A549 (cell line): ENCODE results near the gene CCDC187. TPM values are rescaled to one million over a fixed set of nuclear protein-coding genes. Genes with fewer than 3 reads are reported as not detected.

Source experiments
- ATAC-seq, 2 experiments: fragments of 200-7000 bp in 1 of 2; fragments of >200 bp in 1 of 2; cut with Nextera tagmentation in 1 of 2; cut with Tn5 transposase in 1 of 2; 3 replicates each; pipeline versions ENCODE4 v1.8.0 to v1.9.1; 2018 to 2020; ENCODE audit warnings: mild to moderate bottlenecking in 1 of 2, moderate library complexity in 1 of 2
- CTCF ChIA-PET: fragments of 300-600 bp; sonication (Branson Sonifier 250); formaldehyde crosslinking; extraction: SDS; loops from one replicate; lab custom pipeline; 2021; ENCODE audit warnings: antibody characterized with exemption, inconsistent platforms; lab: Yijun Ruan, JAX
- POLR2A ChIA-PET: fragments of 350-600 bp; formaldehyde crosslinking; extraction: SDS; loops from one replicate; lab custom pipeline; 2021; ENCODE audit warnings: antibody characterized with exemption, inconsistent platforms; lab: Yijun Ruan, JAX
- DNase-seq, 2 experiments: peaks; one replicate each; pipeline versions ENCODE4 v3.0.0 to v3.0.0-alpha.2; 2011 to 2016; ENCODE audit warnings: low read depth in 1 of 2, low spot score in 1 of 2
- FAIRE-seq: peaks from 2 replicates; lab custom pipeline; 2011; peaks lifted over from hg19 to GRCh38; lab: Jason Lieb, UNC
- H3K27ac ChIP-seq, 2 experiments: fragments of >200 bp; sonication (Bioruptor Twin); formaldehyde crosslinking; 3 replicates each; pipeline ENCODE4 v1.5.1; 2016 to 2017
- H3K4me1 ChIP-seq: fragments of >200 bp; sonication (Bioruptor Twin); formaldehyde crosslinking; 3 replicates; pipeline ENCODE4 v1.6.1; 2016
- H3K4me2 ChIP-seq: fragments of >200 bp; sonication (Bioruptor Twin); formaldehyde crosslinking; 3 replicates; pipeline ENCODE4 v1.6.1; 2016
- H3K4me3 ChIP-seq: fragments of >200 bp; sonication (Bioruptor Twin); formaldehyde crosslinking; 3 replicates; pipeline ENCODE4 v1.5.1; 2016
- H3K9me3 ChIP-seq: fragments of >200 bp; sonication (Bioruptor Twin); formaldehyde crosslinking; 3 replicates; pipeline ENCODE4 v1.6.1; 2016
- CBX8 ChIP-seq: fragments of 200-600 bp; sonication (generic); IDR thresholded peaks from 2 replicates; pipeline ENCODE4 v1.6.1; 2016
- CEBPB ChIP-seq, 2 experiments: fragments of >200 bp in 1 of 2; sonication (Bioruptor Twin) in 1 of 2; formaldehyde crosslinking in 1 of 2; IDR thresholded peaks; 2 replicates each; pipeline ENCODE4 v1.6.1; 2012 to 2016
- CHD2 ChIP-seq: fragments of 150-350 bp; IDR thresholded peaks from 2 replicates; pipeline ENCODE4 v1.6.1; 2014; ENCODE audit warnings: low read length; ENCODE audit not compliant: partially characterized antibody
- ESRRA ChIP-seq: fragments of 150-350 bp; IDR thresholded peaks from 2 replicates; pipeline ENCODE4 v1.6.1; 2014; ENCODE audit warnings: mild to moderate bottlenecking, low read length, borderline replicate concordance
- FOSB ChIP-seq: fragments of 250-450 bp; sonication (Bioruptor Pico); IDR thresholded peaks from 2 replicates; pipeline ENCODE4 v1.5.0; 2020; ENCODE audit warnings: mild to moderate bottlenecking, moderate library complexity
- FOSL2 ChIP-seq, 2 experiments: fragments of 450-650 bp in 1 of 2; fragments of >200 bp in 1 of 2; sonication (Bioruptor Twin) in 1 of 2; formaldehyde crosslinking; IDR thresholded peaks; 2 replicates each; pipeline versions ENCODE4 v1.5.0 to v1.6.1; 2016 to 2020; ENCODE audit warnings: mild to moderate bottlenecking in 1 of 2, moderate library complexity in 1 of 2
- HEYL ChIP-seq: fragments of 250-450 bp; sonication (Bioruptor Pico); IDR thresholded peaks from 2 replicates; pipeline ENCODE4 v1.8.0; 2021; ENCODE audit warnings: mild to moderate bottlenecking, moderate library complexity
- JUN ChIP-seq, 2 experiments: fragments of >200 bp; sonication (Bioruptor Twin); formaldehyde crosslinking; IDR thresholded peaks; 2 replicates in 1 of 2; 3 replicates in 1 of 2; pipeline ENCODE4 v1.6.1; 2016 to 2017
- KDM1A ChIP-seq: fragments of 200-600 bp; sonication (generic); IDR thresholded peaks from 2 replicates; pipeline ENCODE4 v1.6.1; 2016; ENCODE audit warnings: low read depth, mild to moderate bottlenecking
- MAZ ChIP-seq: fragments of 150-350 bp; IDR thresholded peaks from 2 replicates; pipeline ENCODE4 v1.6.1; 2014; ENCODE audit warnings: antibody characterized with exemption, low read depth, low read length, borderline replicate concordance
- MYC ChIP-seq: IDR thresholded peaks from 2 replicates; pipeline ENCODE4 v1.6.1; 2012; ENCODE audit warnings: mild to moderate bottlenecking, inconsistent platforms, low read length, improper control_type of control experiment, borderline replicate concordance
- NPAS2 ChIP-seq: fragments of 250-450 bp; sonication (Bioruptor Pico); IDR thresholded peaks from 2 replicates; pipeline ENCODE4 v1.8.0; 2022; ENCODE audit warnings: mild to moderate bottlenecking, moderate library complexity, borderline replicate concordance
- NR3C1 ChIP-seq: fragments of >200 bp; sonication (Bioruptor Twin); formaldehyde crosslinking; IDR thresholded peaks from 3 replicates; pipeline ENCODE4 v1.6.1; 2017
- POLR2A ChIP-seq: IDR thresholded peaks from 2 replicates; pipeline ENCODE4 v1.6.1; 2012; ENCODE audit warnings: mild to moderate bottlenecking, low read length
- RARB ChIP-seq: fragments of 250-450 bp; sonication (Bioruptor Pico); IDR thresholded peaks from 2 replicates; pipeline ENCODE4 v1.8.0; 2021; ENCODE audit warnings: mild to moderate bottlenecking, moderate library complexity
- SMC3 ChIP-seq: fragments of >200 bp; sonication (Bioruptor Twin); formaldehyde crosslinking; IDR thresholded peaks from 3 replicates; pipeline ENCODE4 v1.6.1; 2018; ENCODE audit warnings: inconsistent platforms
- SREBF2 ChIP-seq: fragments of 450-650 bp; IDR thresholded peaks from 2 replicates; pipeline ENCODE4 v1.6.1; 2014; ENCODE audit warnings: mild to moderate bottlenecking, moderate library complexity
- TFCP2L1 ChIP-seq: fragments of 250-450 bp; sonication (Bioruptor Pico); IDR thresholded peaks from 2 replicates; pipeline ENCODE4 v1.5.0; 2021; ENCODE audit warnings: mild to moderate bottlenecking
- ZNF302 ChIP-seq: fragments of 250-450 bp; sonication (Bioruptor Pico); IDR thresholded peaks from 2 replicates; pipeline ENCODE4 v1.9.0; 2021; ENCODE audit warnings: inconsistent platforms, mild to moderate bottlenecking, moderate library complexity
- WGBS: methylation state at CpG from one replicate; pipeline ENCODE4 v1.1.6; 2017; ENCODE audit errors: missing lambda C conversion rate; 5-methylcytosine and 5-hydroxymethylcytosine counted together
- polyA plus RNA-seq, 4 experiments: library from polyadenylated mRNA; depleted of rRNA in 3 of 4; stranded (reverse); fragments of >200 nt; fragmentation: RNase III in 1 of 4; extraction: RNeasy Plus Mini Kit Qiagen cat#74134 plus additional on column Dnase treatment in 1 of 4; gene quantifications; 2 replicates in 3 of 4; 3 replicates in 1 of 4; pipeline ENCODE4 v1.2.3, GENCODE V29; 2011 to 2017
- TF ChIP-seq, protein P1 (sequence below): IDR thresholded peaks from 2 replicates; pipeline ENCODE4 v1.6.1; 2012
- TF ChIP-seq, protein P2 (sequence below): fragments of 250-450 bp; sonication (Bioruptor Pico); IDR thresholded peaks from 2 replicates; pipeline ENCODE4 v1.5.0; 2020; ENCODE audit warnings: low read depth, mild to moderate bottlenecking, moderate library complexity
- TF ChIP-seq, protein P3 (sequence below): fragments of 250-450 bp; sonication (Bioruptor Pico); IDR thresholded peaks from 2 replicates; pipeline ENCODE4 v1.5.0; 2021; ENCODE audit warnings: mild to moderate bottlenecking, moderate library complexity, borderline replicate concordance

The CCDC187 gene
- polyA plus RNA-seq, 2 of the 4 experiments (the other 2 are of a cell fraction): under 0.01 TPM; not detected in 1

DNA sequence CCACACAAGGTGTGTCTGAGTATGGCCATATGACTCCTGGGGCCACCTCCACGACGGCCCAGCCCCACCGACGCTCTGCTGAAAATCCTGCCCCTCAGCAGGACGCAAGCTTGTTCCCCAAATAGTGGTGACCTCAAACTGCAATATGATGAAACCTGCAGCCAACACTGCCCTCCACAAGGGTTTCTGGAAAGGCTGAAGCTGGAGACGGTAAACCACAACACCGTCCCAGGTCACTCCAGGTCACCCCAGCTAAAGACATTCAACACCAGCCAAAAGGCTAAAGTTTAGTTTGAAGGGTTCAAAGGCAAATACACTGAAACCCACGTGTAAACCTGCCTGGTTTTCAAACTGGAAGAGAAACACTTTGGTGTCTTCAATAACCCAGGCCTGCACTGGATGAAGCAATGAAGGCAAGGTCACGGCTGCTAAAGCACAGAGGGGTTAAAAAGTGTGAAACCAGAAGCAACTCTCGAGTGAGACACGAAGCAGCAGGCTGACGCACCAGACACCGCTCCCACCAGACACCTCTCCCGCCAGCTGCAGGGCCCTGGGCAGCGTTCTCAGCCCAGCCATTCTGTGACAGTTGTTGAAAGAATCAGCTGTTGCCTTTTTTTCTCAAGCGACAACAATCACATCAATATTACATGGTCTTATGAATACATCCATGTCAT, 97.2 kb downstream of the CCDC187 start:
- FAIRE-seq (no peak), DNase-seq (no peak), ATAC-seq (no peak)
- no peak overlapping the region for H3K4me2 ChIP-seq
- no peak overlapping the region for H3K4me3 ChIP-seq
- H3K9me3 ChIP-seq: no peaks in the 10 kb centered on the region
- ChIA-PET CTCF (interaction anchor here (0.6 to 5.2 kb wide), 12 partner anchors 9 to 238 kb away, joined by 3 to 30 read pairs (median 5); no protein-coding TSS in a partner anchor), POLR2A (no interaction called here)
- no peak overlapping the region for H3K27ac ChIP-seq
- H3K4me1 ChIP-seq: peaks cover 8% of the 10 kb centered on the region; the same call in 1 of the 3 replicates
- no peak for TF ChIP-seq RARB (CRISPR knock-in tag)
- no peak for TF ChIP-seq FOSL2 (IDR thresholded peaks at IDR 0.05)
- TF ChIP-seq FOSL2 (CRISPR knock-in tag; IDR thresholded peaks at IDR 0.05): no peak
- TF ChIP-seq CHD2: no peak
- no peak for TF ChIP-seq MAZ
- TF ChIP-seq TFCP2L1 (CRISPR knock-in tag): no peak
- TF ChIP-seq HEYL (CRISPR knock-in tag): no peak
- TF ChIP-seq, protein P1, sequence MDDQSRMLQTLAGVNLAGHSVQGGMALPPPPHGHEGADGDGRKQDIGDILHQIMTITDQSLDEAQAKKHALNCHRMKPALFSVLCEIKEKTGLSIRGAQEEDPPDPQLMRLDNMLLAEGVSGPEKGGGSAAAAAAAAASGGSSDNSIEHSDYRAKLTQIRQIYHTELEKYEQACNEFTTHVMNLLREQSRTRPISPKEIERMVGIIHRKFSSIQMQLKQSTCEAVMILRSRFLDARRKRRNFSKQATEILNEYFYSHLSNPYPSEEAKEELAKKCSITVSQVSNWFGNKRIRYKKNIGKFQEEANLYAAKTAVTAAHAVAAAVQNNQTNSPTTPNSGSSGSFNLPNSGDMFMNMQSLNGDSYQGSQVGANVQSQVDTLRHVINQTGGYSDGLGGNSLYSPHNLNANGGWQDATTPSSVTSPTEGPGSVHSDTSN: no peak
- TF ChIP-seq ZNF302 (CRISPR knock-in tag): no peak
- TF ChIP-seq MYC: no peak
- TF ChIP-seq, protein P2, sequence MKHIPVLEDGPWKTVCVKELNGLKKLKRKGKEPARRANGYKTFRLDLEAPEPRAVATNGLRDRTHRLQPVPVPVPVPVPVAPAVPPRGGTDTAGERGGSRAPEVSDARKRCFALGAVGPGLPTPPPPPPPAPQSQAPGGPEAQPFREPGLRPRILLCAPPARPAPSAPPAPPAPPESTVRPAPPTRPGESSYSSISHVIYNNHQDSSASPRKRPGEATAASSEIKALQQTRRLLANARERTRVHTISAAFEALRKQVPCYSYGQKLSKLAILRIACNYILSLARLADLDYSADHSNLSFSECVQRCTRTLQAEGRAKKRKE (CRISPR knock-in tag): no peak
- TF ChIP-seq, protein P3, sequence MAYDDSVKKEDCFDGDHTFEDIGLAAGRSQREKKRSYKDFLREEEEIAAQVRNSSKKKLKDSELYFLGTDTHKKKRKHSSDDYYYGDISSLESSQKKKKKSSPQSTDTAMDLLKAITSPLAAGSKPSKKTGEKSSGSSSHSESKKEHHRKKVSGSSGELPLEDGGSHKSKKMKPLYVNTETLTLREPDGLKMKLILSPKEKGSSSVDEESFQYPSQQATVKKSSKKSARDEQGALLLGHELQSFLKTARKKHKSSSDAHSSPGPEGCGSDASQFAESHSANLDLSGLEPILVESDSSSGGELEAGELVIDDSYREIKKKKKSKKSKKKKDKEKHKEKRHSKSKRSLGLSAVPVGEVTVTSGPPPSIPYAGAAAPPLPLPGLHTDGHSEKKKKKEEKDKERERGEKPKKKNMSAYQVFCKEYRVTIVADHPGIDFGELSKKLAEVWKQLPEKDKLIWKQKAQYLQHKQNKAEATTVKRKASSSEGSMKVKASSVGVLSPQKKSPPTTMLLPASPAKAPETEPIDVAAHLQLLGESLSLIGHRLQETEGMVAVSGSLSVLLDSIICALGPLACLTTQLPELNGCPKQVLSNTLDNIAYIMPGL (CRISPR knock-in tag): no peak
- TF ChIP-seq FOSB: no peak
- no peak for TF ChIP-seq NR3C1
- no peak for TF ChIP-seq JUN (IDR thresholded peaks at IDR 0.05)
- 81% methylated on average over 16 of the region's 16 CpGs for WGBS

- DNase-seq (no peak), ATAC-seq (no peak), FAIRE-seq (no peak)
- no peaks in the 10 kb centered on the region for H3K9me3 ChIP-seq
- H3K4me2 ChIP-seq: no peak overlapping the region
- ChIA-PET POLR2A (no interaction called here), CTCF (interaction anchor here (0.6 to 5.2 kb wide), 8 partner anchors 9 to 603 kb away, joined by 3 to 30 read pairs (median 6); no protein-coding TSS in a partner anchor)
- H3K27ac ChIP-seq: no peak overlapping the region
- TF ChIP-seq SREBF2 (no peak), CBX8 (no peak), NPAS2 (CRISPR knock-in tag) (no peak), SMC3 (no peak), KDM1A (no peak), POLR2A (no peak), NR3C1 (no peak), ESRRA (no peak), CEBPB (IDR thresholded peaks at IDR 0.05) (no peak)
- peaks cover 10% of the 10 kb centered on the region; the same call in 1 of the 3 replicates for H3K4me1 ChIP-seq
- 67% methylated on average over 3 of the region's 5 CpGs for WGBS
- no peak overlapping the region for H3K4me3 ChIP-seq
Measured at GRCh38 chr9:136205707-136205992, 98.2 kb downstream of the CCDC187 start.
